Colon (tissue), 2 donors: ENCODE data around the gene RAF1.
"Not testable (repeated sequence)": the region's sequence is repeated elsewhere in the genome, so short reads cannot be mapped to it uniquely, and the experiment has no call there.

Experiments
- FAIRE-seq: peaks from 2 replicates; lab custom pipeline; 2012; peaks lifted over from hg19 to GRCh38; lab: Jason Lieb, UNC
- donor health status: control.
- donor health status: control.

Gene RAF1

DNA sequence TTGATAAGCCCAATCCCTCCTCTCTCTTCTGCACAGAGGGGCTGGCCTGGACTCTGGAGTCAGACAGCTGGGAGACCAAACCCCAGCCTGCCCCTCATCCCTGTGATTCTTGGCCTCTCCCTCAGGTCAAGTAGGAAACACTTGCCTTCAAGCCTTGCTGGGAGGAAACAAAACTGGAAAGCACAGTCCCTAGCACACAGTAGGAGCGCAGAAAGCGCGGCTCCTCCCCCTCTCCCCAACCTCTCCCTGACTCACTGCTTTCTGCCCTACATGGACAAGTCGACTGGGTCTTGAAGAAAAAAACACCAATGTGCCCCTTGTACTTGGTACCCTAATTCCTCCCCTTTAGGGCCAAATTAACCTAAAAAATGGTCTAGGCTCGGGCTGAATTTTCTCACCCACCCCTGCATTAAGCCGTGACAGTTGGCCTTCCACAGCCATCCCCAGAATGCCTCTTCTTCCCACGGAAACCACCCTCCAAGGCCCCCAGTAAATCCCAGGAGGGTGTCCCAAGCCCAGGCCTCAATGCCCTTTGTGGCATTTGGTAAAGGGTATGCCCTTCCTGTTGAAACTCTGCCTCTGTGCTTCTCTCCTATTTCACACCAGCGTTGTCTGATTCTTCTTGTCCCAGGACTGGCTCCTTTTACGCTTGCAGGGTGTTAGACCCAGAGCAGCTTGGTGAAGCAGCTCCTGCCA lies 11.3 kb upstream of the RAF1 start:
- FAIRE-seq, result no peak

- not testable (repeated sequence) for FAIRE-seq
Measured at GRCh38 chr3:12673956-12674736, 10.2 kb upstream of the RAF1 start.

DNA sequence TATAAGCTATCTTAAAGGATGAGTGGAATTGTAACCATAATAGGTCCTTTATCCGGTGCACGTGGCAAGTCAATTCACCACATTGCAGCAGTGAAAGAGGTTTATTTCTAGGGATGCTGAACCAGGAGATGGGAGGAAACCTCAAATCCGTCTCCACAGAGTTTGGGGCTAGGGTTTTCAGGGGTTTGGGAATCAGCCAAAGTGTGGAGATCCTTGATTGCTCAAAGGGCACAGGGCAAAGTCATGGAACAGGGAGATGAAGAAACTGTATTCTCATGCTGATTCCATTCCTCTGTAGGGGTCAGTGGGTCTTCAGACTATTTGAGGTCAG lies 7.2 kb upstream of the RAF1 start:
- FAIRE-seq, result no peak

GRCh38 chr3:12670365-12671119 lies 6.6 kb upstream of the RAF1 start:
- no peak for FAIRE-seq

- FAIRE-seq, result no peak
Measured at GRCh38 chr3:12663401-12663935, 449 bp downstream of the RAF1 start.

- no peak for FAIRE-seq
Measured at GRCh38 chr3:12662593-12663400, 1.1 kb downstream of the RAF1 start.

GRCh38 chr3:12661926-12662592 lies 1.9 kb downstream of the RAF1 start:
- FAIRE-seq, result no peak

DNA sequence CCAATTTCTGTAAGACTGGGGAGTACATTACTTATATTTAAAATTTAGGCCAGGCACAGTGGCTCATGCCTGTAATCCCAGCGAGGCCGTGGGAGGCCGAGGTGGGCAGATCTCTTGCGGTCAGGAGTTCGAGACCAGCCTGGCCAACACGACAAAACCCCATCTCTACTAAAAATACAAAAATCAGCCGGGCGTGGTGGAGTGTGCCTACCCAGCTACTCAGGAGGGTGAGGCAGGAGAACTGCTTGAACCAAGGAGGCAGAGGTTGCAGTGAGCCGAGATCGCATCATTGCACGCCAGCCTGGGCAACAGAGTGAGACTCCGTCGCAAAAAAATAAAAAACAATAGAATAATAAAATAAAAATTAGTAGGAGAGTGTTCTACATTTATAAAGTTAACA lies 2.5 kb downstream of the RAF1 start:
- FAIRE-seq, result not testable (repeated sequence)

GRCh38 chr3:12660196-12660595 lies 3.7 kb downstream of the RAF1 start:
- FAIRE-seq, result no peak

- no peak for FAIRE-seq
Measured at GRCh38 chr3:12659316-12660015, 4.5 kb downstream of the RAF1 start.

DNA sequence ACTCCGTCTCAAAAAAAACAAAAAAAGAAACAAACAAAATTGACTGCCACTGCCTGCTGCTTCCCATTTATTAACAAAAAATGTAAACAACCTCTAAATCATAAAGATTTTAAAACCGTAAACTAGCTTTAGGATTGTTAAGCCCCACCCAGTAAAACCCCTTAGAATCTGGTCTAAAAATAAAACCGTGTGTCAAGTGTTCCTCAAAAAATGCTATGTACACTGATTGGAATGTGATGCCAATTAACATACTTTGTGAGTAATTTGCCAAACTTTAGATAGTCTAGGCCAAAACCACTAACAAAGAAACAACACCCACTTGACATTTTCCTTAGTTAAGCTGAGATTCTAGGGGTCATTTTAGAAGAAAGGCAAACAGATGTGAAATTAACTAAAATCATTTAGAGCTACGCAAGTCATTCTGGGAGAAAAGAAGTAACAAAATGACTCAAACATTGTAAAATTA lies 5.3 kb downstream of the RAF1 start:
- no peak for FAIRE-seq

GRCh38 chr3:12656850-12657249 lies 7.1 kb downstream of the RAF1 start:
- no peak for FAIRE-seq

DNA sequence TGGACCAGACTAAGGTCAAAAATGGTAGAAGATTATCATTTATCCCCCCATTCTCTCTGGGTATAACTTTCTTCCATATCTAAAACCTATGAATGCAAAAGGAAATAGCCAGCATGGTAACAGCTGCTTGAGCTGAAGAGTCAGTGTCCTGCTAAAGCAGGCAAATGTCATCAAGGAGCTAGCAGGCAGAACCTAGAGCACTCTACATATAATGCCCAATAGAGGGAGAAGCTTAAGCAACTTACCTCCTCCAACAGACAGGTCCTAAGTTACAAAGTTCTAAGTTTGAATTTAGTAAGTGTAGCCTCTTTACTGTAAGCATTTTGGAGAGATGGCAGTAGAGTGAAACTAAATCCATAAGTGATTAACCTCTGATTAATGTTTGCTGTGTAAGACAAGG lies 7.7 kb downstream of the RAF1 start:
- no peak for FAIRE-seq

GRCh38 chr3:12655701-12656100 lies 8.2 kb downstream of the RAF1 start:
- FAIRE-seq, result no peak

- no peak for FAIRE-seq
Measured at GRCh38 chr3:12653747-12654146, 10.2 kb downstream of the RAF1 start.

- no peak for FAIRE-seq
Measured at GRCh38 chr3:12648384-12648959, 15.4 kb downstream of the RAF1 start.

DNA sequence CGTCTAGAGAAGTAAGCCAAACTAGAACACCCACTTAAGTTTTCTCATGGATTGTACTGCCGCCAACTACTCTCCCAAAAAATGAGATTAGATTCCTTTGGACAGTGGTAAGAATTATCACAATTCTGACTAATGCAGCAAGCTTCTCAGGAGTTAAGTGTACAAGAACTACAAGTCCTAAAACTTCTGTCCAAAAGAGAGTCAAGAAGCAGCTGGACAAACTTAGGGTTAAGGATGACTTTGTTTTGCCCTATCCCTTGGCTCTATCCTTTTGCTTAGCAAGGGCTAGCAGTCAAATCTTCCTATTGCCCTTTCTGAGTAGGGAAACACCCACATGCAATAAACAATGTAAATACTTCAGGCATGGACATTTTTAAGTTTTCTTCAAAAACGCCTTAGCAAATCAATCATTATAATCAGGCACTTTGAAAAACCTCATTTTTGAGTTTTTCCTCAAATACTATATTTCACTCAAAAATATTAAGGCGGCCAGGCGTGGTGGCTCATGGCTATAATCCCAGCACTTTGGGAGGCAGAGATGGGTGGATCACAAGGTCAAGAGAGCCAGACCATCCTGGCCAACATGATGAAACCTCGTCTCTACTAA lies 19.5 kb downstream of the RAF1 start:
- no peak for FAIRE-seq

GRCh38 chr3:12643724-12644123 lies 20.2 kb downstream of the RAF1 start:
- no peak for FAIRE-seq

- FAIRE-seq, result no peak
Measured at GRCh38 chr3:12643010-12643380, 20.9 kb downstream of the RAF1 start.

DNA sequence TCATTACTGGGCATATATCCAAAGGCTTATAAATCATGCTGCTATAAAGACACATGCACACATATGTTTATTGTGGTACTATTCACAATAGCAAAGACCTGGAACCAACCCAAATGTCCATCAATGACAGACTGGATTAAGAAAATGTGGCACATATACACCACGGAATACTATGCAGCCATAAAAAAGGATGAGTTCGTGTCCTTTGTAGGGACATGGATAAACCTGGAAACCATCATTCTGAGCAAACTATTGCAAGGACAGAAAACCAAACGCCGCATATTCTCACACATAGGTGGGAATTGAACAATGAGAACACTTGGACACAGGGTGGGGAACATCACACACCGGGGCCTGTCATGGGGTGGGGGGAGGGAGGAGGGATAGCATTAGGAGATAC lies 23.1 kb downstream of the RAF1 start:
- not testable (repeated sequence) for FAIRE-seq
